ENCODE measurements around the gene RNF10.
"Not testable (repeated sequence)": the region's sequence is repeated elsewhere in the genome, so short reads cannot be mapped to it uniquely, and the experiment has no call there.

The RNF10 gene

GRCh38 chr12:120534203-120534702 is at the start of gene RNF10:
TSS of gene RNF10 (plus strand) at chr12:120534356. CDS start at chr12:120534812, 456 bp downstream.
- TF ChIP-seq CTCF (IDR thresholded peaks at IDR 0.05; ENCODE audit: low read depth, low read length): no peak
- peak within 1 kb of the TSS; percentile 81 for H3K4me3 ChIP-seq (ENCODE audit: low read depth, low read length)

GRCh38 chr12:120485961-120486881 is 47.9 kb upstream of the RNF10 start:
- H3K4me3 ChIP-seq (ENCODE audit: low read depth, low read length): no peak overlapping the region
- no peak for TF ChIP-seq CTCF (IDR thresholded peaks at IDR 0.05; ENCODE audit: low read depth, low read length)

GRCh38 chr12:120487552-120487951 is 46.6 kb upstream of the RNF10 start:
- not testable (repeated sequence) for H3K4me3 ChIP-seq (ENCODE audit: low read depth, low read length)

- no peak overlapping the region for H3K4me3 ChIP-seq (ENCODE audit: low read depth, low read length)
- TF ChIP-seq CTCF (IDR thresholded peaks at IDR 0.05; ENCODE audit: low read depth, low read length): no peak
Observed at GRCh38 chr12:120488057-120488640, 46.0 kb upstream of the RNF10 start.

GRCh38 chr12:120489018-120489417 is 45.1 kb upstream of the RNF10 start:
- no peak overlapping the region for H3K4me3 ChIP-seq (ENCODE audit: low read depth, low read length)
- TF ChIP-seq CTCF (IDR thresholded peaks at IDR 0.05; ENCODE audit: low read depth, low read length): no peak

GRCh38 chr12:120490325-120490724 is 43.8 kb upstream of the RNF10 start:
- H3K4me3 ChIP-seq (ENCODE audit: low read depth, low read length): no peak overlapping the region
- no peak for TF ChIP-seq CTCF (IDR thresholded peaks at IDR 0.05; ENCODE audit: low read depth, low read length)

GRCh38 chr12:120490833-120491512 is 43.2 kb upstream of the RNF10 start:
- no peak for TF ChIP-seq CTCF (IDR thresholded peaks at IDR 0.05; ENCODE audit: low read depth, low read length)
- no peak overlapping the region for H3K4me3 ChIP-seq (ENCODE audit: low read depth, low read length)
